Stimulated activated CD4-positive, alpha-beta T cell treated with anti-CD3 and anti-CD28 coated beads, Interleukin-12 subunit alpha, Interleukin-12 subunit beta, amount 100 ng/mL, for 48 hours (primary cell): ENCODE data around the gene ABR.

Experiments
- DNase-seq, 3 donors: peaks; one replicate each; pipeline ENCODE4 v3.0.0-alpha.2; 2020; ENCODE audit warnings: low read depth in 2 of 3, low spot score in 1 of 3

The ABR gene

GRCh38 chr17:968812-969730 lies 210.7 kb downstream of the ABR start:
- no peak for DNase-seq

GRCh38 chr17:967122-967521 lies 212.7 kb downstream of the ABR start:
- DNase-seq = no peak

GRCh38 chr17:965311-965989 lies 214.3 kb downstream of the ABR start:
- no peak for DNase-seq

GRCh38 chr17:964876-965275 lies 214.9 kb downstream of the ABR start:
- DNase-seq = no peak

GRCh38 chr17:962670-963069 lies 217.1 kb downstream of the ABR start:
- no peak for DNase-seq

- no peak for DNase-seq
Observed at GRCh38 chr17:962166-962565, 217.6 kb downstream of the ABR start.

GRCh38 chr17:958712-959451 lies 220.9 kb downstream of the ABR start:
- no peak for DNase-seq

- no peak for DNase-seq
Observed at GRCh38 chr17:957856-958421, 221.8 kb downstream of the ABR start.

GRCh38 chr17:956905-957304 lies 222.9 kb downstream of the ABR start:
- no peak for DNase-seq

GRCh38 chr17:954431-955164 lies 225.2 kb downstream of the ABR start:
- DNase-seq = no peak

GRCh38 chr17:953767-954166 lies 226.0 kb downstream of the ABR start:
- DNase-seq = no peak
